HL-60 (cell line): ENCODE results near the gene ADH1B.

Experiments
- GABPA ChIP-seq: IDR thresholded peaks from 2 replicates; pipeline ENCODE4 v1.6.1; 2012; ENCODE audit warnings: low read depth
- POLR2AphosphoS5 ChIP-seq: IDR thresholded peaks from 2 replicates; pipeline ENCODE4 v1.6.1; 2012; ENCODE audit warnings: low read depth
- SPI1 ChIP-seq: IDR thresholded peaks from 2 replicates; pipeline ENCODE4 v1.6.1; 2012; ENCODE audit warnings: low read depth, mild to moderate bottlenecking, borderline replicate concordance
- TF ChIP-seq, protein P1 (sequence below): IDR thresholded peaks from one replicate; pipeline ENCODE4 v1.5.1; 2011; ENCODE audit warnings: low read length, control low read depth, inconsistent platforms; ENCODE audit not compliant: insufficient read depth
- TF ChIP-seq, protein P2 (sequence below): IDR thresholded peaks from 2 replicates; pipeline ENCODE4 v1.6.1; 2012; ENCODE audit warnings: low read depth; ENCODE audit not compliant: insufficient replicate concordance

DNA sequence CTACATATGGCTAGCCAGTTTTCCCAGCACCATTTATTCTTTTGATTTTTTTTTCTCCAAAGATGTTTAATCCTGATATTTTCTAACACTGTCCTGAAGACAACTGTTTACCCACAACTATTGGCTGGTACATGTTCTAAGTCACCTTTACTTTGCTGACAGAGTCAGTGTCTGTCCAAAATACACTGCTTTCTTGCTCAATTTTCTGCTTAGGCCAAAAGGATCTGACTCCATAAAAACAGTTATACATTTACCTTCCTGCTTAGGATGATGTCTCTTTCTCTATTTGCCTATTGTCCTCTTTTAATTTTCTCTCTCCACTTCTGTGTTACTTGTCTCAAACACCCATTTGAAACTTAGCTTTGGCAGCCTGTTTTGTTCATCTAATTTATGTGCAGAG lies 28.1 kb upstream of the ADH1B start:
- TF ChIP-seq, protein P1, sequence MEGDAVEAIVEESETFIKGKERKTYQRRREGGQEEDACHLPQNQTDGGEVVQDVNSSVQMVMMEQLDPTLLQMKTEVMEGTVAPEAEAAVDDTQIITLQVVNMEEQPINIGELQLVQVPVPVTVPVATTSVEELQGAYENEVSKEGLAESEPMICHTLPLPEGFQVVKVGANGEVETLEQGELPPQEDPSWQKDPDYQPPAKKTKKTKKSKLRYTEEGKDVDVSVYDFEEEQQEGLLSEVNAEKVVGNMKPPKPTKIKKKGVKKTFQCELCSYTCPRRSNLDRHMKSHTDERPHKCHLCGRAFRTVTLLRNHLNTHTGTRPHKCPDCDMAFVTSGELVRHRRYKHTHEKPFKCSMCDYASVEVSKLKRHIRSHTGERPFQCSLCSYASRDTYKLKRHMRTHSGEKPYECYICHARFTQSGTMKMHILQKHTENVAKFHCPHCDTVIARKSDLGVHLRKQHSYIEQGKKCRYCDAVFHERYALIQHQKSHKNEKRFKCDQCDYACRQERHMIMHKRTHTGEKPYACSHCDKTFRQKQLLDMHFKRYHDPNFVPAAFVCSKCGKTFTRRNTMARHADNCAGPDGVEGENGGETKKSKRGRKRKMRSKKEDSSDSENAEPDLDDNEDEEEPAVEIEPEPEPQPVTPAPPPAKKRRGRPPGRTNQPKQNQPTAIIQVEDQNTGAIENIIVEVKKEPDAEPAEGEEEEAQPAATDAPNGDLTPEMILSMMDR: no peak
- TF ChIP-seq POLR2AphosphoS5 (no peak), GABPA (no peak), SPI1 (no peak)
- TF ChIP-seq, protein P2, sequence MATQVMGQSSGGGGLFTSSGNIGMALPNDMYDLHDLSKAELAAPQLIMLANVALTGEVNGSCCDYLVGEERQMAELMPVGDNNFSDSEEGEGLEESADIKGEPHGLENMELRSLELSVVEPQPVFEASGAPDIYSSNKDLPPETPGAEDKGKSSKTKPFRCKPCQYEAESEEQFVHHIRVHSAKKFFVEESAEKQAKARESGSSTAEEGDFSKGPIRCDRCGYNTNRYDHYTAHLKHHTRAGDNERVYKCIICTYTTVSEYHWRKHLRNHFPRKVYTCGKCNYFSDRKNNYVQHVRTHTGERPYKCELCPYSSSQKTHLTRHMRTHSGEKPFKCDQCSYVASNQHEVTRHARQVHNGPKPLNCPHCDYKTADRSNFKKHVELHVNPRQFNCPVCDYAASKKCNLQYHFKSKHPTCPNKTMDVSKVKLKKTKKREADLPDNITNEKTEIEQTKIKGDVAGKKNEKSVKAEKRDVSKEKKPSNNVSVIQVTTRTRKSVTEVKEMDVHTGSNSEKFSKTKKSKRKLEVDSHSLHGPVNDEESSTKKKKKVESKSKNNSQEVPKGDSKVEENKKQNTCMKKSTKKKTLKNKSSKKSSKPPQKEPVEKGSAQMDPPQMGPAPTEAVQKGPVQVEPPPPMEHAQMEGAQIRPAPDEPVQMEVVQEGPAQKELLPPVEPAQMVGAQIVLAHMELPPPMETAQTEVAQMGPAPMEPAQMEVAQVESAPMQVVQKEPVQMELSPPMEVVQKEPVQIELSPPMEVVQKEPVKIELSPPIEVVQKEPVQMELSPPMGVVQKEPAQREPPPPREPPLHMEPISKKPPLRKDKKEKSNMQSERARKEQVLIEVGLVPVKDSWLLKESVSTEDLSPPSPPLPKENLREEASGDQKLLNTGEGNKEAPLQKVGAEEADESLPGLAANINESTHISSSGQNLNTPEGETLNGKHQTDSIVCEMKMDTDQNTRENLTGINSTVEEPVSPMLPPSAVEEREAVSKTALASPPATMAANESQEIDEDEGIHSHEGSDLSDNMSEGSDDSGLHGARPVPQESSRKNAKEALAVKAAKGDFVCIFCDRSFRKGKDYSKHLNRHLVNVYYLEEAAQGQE: no peak
